ENCODE results near the gene C2orf69.

GRCh38 chr2:199870581-199870980 lies 40.5 kb upstream of the C2orf69 start:
- TF ChIP-seq, protein P1, sequence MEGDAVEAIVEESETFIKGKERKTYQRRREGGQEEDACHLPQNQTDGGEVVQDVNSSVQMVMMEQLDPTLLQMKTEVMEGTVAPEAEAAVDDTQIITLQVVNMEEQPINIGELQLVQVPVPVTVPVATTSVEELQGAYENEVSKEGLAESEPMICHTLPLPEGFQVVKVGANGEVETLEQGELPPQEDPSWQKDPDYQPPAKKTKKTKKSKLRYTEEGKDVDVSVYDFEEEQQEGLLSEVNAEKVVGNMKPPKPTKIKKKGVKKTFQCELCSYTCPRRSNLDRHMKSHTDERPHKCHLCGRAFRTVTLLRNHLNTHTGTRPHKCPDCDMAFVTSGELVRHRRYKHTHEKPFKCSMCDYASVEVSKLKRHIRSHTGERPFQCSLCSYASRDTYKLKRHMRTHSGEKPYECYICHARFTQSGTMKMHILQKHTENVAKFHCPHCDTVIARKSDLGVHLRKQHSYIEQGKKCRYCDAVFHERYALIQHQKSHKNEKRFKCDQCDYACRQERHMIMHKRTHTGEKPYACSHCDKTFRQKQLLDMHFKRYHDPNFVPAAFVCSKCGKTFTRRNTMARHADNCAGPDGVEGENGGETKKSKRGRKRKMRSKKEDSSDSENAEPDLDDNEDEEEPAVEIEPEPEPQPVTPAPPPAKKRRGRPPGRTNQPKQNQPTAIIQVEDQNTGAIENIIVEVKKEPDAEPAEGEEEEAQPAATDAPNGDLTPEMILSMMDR (conservative IDR thresholded peaks at IDR 0.05; ENCODE audit: low read depth in 2 of 2), result no peak
- TF ChIP-seq EZH2 (IDR thresholded peaks at IDR 0.05; ENCODE audit: low read depth, unreplicated experiment) (no peak), POLR2AphosphoS5 (IDR thresholded peaks at IDR 0.05; ENCODE audit: low read depth) (no peak), STAT1 (IDR thresholded peaks at IDR 0.05; ENCODE audit: unreplicated experiment) (no peak), EZH2phosphoT487 (IDR thresholded peaks at IDR 0.05; ENCODE audit: unreplicated experiment) (no peak), JUNB (IDR thresholded peaks at IDR 0.05; ENCODE audit: unreplicated experiment) (no peak)
- TF ChIP-seq, protein P2, sequence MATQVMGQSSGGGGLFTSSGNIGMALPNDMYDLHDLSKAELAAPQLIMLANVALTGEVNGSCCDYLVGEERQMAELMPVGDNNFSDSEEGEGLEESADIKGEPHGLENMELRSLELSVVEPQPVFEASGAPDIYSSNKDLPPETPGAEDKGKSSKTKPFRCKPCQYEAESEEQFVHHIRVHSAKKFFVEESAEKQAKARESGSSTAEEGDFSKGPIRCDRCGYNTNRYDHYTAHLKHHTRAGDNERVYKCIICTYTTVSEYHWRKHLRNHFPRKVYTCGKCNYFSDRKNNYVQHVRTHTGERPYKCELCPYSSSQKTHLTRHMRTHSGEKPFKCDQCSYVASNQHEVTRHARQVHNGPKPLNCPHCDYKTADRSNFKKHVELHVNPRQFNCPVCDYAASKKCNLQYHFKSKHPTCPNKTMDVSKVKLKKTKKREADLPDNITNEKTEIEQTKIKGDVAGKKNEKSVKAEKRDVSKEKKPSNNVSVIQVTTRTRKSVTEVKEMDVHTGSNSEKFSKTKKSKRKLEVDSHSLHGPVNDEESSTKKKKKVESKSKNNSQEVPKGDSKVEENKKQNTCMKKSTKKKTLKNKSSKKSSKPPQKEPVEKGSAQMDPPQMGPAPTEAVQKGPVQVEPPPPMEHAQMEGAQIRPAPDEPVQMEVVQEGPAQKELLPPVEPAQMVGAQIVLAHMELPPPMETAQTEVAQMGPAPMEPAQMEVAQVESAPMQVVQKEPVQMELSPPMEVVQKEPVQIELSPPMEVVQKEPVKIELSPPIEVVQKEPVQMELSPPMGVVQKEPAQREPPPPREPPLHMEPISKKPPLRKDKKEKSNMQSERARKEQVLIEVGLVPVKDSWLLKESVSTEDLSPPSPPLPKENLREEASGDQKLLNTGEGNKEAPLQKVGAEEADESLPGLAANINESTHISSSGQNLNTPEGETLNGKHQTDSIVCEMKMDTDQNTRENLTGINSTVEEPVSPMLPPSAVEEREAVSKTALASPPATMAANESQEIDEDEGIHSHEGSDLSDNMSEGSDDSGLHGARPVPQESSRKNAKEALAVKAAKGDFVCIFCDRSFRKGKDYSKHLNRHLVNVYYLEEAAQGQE (IDR thresholded peaks at IDR 0.05; ENCODE audit: unreplicated experiment), result no peak

Measured in GM23338 (cell line).